ENCODE results near the gene CDH16.

- TF ChIP-seq MAX (IDR thresholded peaks at IDR 0.05; ENCODE audit: insufficient read depth, insufficient read length): no peak
- TF ChIP-seq, protein P1, sequence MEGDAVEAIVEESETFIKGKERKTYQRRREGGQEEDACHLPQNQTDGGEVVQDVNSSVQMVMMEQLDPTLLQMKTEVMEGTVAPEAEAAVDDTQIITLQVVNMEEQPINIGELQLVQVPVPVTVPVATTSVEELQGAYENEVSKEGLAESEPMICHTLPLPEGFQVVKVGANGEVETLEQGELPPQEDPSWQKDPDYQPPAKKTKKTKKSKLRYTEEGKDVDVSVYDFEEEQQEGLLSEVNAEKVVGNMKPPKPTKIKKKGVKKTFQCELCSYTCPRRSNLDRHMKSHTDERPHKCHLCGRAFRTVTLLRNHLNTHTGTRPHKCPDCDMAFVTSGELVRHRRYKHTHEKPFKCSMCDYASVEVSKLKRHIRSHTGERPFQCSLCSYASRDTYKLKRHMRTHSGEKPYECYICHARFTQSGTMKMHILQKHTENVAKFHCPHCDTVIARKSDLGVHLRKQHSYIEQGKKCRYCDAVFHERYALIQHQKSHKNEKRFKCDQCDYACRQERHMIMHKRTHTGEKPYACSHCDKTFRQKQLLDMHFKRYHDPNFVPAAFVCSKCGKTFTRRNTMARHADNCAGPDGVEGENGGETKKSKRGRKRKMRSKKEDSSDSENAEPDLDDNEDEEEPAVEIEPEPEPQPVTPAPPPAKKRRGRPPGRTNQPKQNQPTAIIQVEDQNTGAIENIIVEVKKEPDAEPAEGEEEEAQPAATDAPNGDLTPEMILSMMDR (IDR thresholded peaks at IDR 0.05; ENCODE audit: extremely low read depth in 1 of 2, insufficient read depth in 1 of 2, low read depth in 1 of 2, low read length in 2 of 2): no peak
- TF ChIP-seq EZH2 (IDR thresholded peaks at IDR 0.05; ENCODE audit: borderline replicate concordance, low read depth, low read length, severe bottlenecking): no peak
- TF ChIP-seq POLR2AphosphoS5 (IDR thresholded peaks at IDR 0.05; ENCODE audit: insufficient read depth, low read depth, low read length): no peak
- TF ChIP-seq MYC (IDR thresholded peaks at IDR 0.05; ENCODE audit: low read depth, low read length): no peak
- TF ChIP-seq POLR2A (IDR thresholded peaks at IDR 0.05; ENCODE audit: low read depth, low read length): no peak
These were observed 49.3 kb downstream of the CDH16 start for GRCh38 chr16:66869424-66869823.
